Vagina (tissue), 2 donors: ENCODE data around the gene TACR1. TPM values are rescaled to one million over a fixed set of nuclear protein-coding genes. Genes with fewer than 3 reads are reported as not detected.

ENCODE experiments used
- DNase-seq, 2 donors: peaks; one replicate each; pipeline ENCODE4 v3.0.0-alpha.2; 2017; ENCODE audit errors: extremely low spot score in 2 of 2
- H3K27ac ChIP-seq: fragments of 200-600 bp; sonication (generic); one replicate; pipeline ENCODE4 v1.5.1; 2019
- H3K27me3 ChIP-seq: fragments of 200-600 bp; sonication (generic); one replicate; pipeline ENCODE4 v1.5.1; 2019
- H3K36me3 ChIP-seq, 2 donors: fragments of 200-600 bp; sonication (generic); one replicate each; pipeline ENCODE4 v1.5.1; 2017 to 2019
- H3K4me1 ChIP-seq: fragments of 200-600 bp; sonication (generic); one replicate; pipeline ENCODE4 v1.5.1; 2019
- H3K4me3 ChIP-seq, 2 donors: fragments of 200-600 bp; sonication (generic); 1 replicate in 1 of 2; 2 replicates in 1 of 2; pipeline ENCODE4 v1.5.1; 2016 to 2019
- H3K9me3 ChIP-seq: fragments of 200-600 bp; sonication (generic); one replicate; pipeline ENCODE4 v1.5.1; 2019
- POLR2A ChIP-seq, 2 donors: fragments of 450-650 bp; IDR thresholded peaks; one replicate each; pipeline ENCODE4 v1.6.1; 2017; ENCODE audit warnings: antibody characterized with exemption in 2 of 2, mild to moderate bottlenecking in 2 of 2, moderate library complexity in 2 of 2
- POLR2AphosphoS5 ChIP-seq, 2 donors: sonication (generic); formaldehyde crosslinking; IDR thresholded peaks; one replicate each; pipeline ENCODE4 v1.9.0; 2017; ENCODE audit warnings: antibody characterized with exemption in 2 of 2, mild to moderate bottlenecking in 2 of 2, low read depth in 1 of 2; ENCODE audit not compliant: insufficient read depth in 1 of 2
- intact Hi-C: fragments of 100-400 bp; cut with DNase I; formaldehyde crosslinking; loops from one replicate; pipeline ENCODE4 v1.15.1; 2023
- total RNA-seq: library from RNA; depleted of rRNA; stranded (reverse); fragments of >200 nt; gene quantifications from one replicate; pipeline ENCODE4 v1.2.3, GENCODE V29; 2016
- TF ChIP-seq, protein P1 (sequence below), 3 experiments: fragments of 450-650 bp in 2 of 3; fragments of 200-600 bp in 1 of 3; sonication (generic) in 1 of 3; IDR thresholded peaks; one replicate each; pipeline ENCODE4 v1.5.1; 2017 to 2019; ENCODE audit warnings: antibody characterized with exemption in 3 of 3, mild to moderate bottlenecking in 2 of 3, moderate library complexity in 2 of 3

The TACR1 gene
- total RNA-seq, 1 donor from 2014 or later = 8.3 TPM

DNA sequence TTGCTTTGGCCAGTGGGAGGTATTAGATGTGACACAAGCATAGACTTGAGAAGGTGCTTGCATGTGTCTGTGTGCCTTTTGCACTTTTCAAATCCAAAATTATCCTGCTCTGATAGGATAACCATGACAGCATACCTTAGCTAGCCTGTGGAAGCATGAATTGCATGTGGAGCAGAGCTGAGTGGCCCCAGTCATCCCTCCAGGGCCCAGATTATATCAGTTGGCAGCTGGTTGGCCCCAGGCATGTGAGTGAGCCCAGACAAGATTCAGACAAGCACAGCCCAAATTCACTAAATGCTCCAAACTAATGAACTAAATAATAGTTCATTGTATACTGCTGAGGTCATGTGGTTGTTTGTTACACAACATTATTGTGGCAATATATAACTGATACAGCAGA lies 18.8 kb downstream of the TACR1 start:
- no peaks in the 10 kb centered on the region for H3K36me3 ChIP-seq
- no peak overlapping the region for H3K4me3 ChIP-seq
- intact Hi-C loops = no loop called here
- H3K4me1 ChIP-seq = no peaks in the 10 kb centered on the region
- no peaks in the 10 kb centered on the region for H3K27me3 ChIP-seq
- no peaks in the 10 kb centered on the region for H3K9me3 ChIP-seq
- TF ChIP-seq POLR2A (IDR thresholded peaks at IDR 0.05) (no peak), POLR2AphosphoS5 (IDR thresholded peaks at IDR 0.05; ENCODE audit: insufficient read depth in 1 of 2, low read depth in 1 of 2) (no peak)
- TF ChIP-seq, protein P1, sequence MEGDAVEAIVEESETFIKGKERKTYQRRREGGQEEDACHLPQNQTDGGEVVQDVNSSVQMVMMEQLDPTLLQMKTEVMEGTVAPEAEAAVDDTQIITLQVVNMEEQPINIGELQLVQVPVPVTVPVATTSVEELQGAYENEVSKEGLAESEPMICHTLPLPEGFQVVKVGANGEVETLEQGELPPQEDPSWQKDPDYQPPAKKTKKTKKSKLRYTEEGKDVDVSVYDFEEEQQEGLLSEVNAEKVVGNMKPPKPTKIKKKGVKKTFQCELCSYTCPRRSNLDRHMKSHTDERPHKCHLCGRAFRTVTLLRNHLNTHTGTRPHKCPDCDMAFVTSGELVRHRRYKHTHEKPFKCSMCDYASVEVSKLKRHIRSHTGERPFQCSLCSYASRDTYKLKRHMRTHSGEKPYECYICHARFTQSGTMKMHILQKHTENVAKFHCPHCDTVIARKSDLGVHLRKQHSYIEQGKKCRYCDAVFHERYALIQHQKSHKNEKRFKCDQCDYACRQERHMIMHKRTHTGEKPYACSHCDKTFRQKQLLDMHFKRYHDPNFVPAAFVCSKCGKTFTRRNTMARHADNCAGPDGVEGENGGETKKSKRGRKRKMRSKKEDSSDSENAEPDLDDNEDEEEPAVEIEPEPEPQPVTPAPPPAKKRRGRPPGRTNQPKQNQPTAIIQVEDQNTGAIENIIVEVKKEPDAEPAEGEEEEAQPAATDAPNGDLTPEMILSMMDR (IDR thresholded peaks at IDR 0.05) = no peak
- no peak for DNase-seq
- no peak overlapping the region for H3K27ac ChIP-seq

DNA sequence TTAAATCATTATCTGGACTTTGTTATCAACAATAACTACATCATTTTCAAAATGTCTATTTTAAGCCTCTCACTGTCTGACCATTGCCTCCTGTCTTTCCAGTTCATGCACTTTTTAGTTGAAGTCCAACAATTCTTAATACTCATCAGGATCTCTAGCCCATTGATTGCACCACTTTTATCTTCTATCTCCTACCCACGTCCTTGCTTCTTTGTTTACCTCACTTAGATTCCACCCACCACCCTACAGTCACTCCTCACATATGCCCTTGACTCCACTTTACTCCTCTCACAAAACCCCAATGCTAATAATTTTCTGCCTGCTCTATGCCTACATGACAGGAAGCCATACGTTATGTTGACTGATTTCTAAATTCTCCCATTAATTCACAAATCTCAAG lies 21.9 kb downstream of the TACR1 start:
- no peak overlapping the region for H3K27ac ChIP-seq
- H3K4me1 ChIP-seq = no peaks in the 10 kb centered on the region
- H3K36me3 ChIP-seq = no peaks in the 10 kb centered on the region
- no peaks in the 10 kb centered on the region for H3K27me3 ChIP-seq
- no peak for DNase-seq
- H3K4me3 ChIP-seq = no peak overlapping the region
- intact Hi-C loops = no loop called here
- H3K9me3 ChIP-seq = no peaks in the 10 kb centered on the region
- TF ChIP-seq, protein P1 (IDR thresholded peaks at IDR 0.05) = no peak

DNA sequence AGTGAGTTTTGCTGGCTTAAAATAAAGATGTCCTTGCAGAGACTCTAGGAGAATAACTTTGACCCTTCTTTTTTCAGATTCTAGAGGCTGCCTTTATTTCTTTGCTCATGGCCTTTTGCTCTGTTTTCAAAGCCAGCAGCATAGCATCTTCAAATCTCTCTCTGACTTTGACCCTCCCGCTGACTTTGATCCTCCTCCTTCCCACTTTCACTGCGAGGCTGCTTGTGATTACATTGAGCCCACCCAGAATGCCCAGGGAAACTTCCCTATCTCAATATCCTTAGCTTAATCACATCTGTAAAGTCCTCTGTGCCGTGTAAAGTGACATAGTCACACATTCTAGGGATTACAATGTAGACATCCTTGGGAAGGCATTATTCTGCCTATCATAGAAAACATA lies 23.9 kb downstream of the TACR1 start:
- TF ChIP-seq POLR2A (IDR thresholded peaks at IDR 0.05) = no peak
- no peak for TF ChIP-seq POLR2AphosphoS5 (IDR thresholded peaks at IDR 0.05; ENCODE audit: insufficient read depth in 1 of 2, low read depth in 1 of 2)
- TF ChIP-seq, protein P1 (IDR thresholded peaks at IDR 0.05) = no peak
- no peaks in the 10 kb centered on the region for H3K36me3 ChIP-seq
- no peak overlapping the region for H3K27ac ChIP-seq
- H3K4me1 ChIP-seq = no peaks in the 10 kb centered on the region
- H3K9me3 ChIP-seq = no peaks in the 10 kb centered on the region
- no peaks in the 10 kb centered on the region for H3K27me3 ChIP-seq
- no peak overlapping the region for H3K4me3 ChIP-seq
- DNase-seq = no peak
- intact Hi-C loops = no loop called here

DNA sequence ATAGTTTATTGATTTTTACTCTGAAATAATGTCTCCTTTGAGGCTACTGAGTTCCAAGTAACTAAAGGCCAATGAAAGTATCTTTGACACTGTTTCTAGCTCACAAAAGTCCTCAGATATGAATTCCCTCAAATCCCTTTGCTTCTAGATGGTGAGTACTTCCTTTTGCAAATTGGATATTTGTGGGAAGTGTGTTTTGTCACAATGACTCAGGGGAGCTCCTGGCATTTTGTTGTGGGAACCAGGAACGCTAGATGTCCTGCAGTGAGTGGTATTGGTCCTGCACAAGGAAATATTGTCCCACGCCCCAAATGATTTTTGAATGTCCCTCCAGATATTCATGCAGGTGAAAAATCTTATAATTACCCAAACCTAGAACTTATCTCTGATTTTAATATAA lies 24.3 kb downstream of the TACR1 start:
- TF ChIP-seq, protein P1 (IDR thresholded peaks at IDR 0.05) = no peak
- no peak for TF ChIP-seq POLR2AphosphoS5 (IDR thresholded peaks at IDR 0.05; ENCODE audit: insufficient read depth in 1 of 2, low read depth in 1 of 2)
- no peak for TF ChIP-seq POLR2A (IDR thresholded peaks at IDR 0.05)
- Histone ChIP-seq H3K4me3 (no peak overlapping the region), H3K4me1 (no peaks in the 10 kb centered on the region), H3K9me3 (no peaks in the 10 kb centered on the region), H3K27me3 (no peaks in the 10 kb centered on the region), H3K27ac (no peak overlapping the region), H3K36me3 (no peaks in the 10 kb centered on the region)
- intact Hi-C loops = no loop called here
- no peak for DNase-seq

DNA sequence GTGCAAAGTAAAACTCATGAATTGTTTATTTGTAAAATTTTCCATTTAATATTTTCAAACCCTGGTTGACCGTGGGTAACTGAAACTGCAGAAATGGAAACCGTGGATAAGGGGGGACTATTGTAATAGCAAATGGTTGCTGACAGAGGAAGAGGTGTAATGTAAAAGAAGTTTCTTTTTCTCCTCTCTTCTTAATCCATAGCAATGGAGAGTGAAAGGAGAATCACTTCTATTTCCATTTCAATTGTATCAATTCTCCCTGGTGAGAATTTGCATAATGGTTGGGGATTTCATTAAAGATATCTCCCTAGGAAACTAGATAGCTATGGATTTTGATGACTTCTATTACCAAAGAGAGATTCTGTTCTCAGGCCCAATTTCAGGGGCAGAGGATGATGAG lies 24.8 kb downstream of the TACR1 start:
- Histone ChIP-seq H3K9me3 (no peaks in the 10 kb centered on the region), H3K4me3 (no peak overlapping the region), H3K27me3 (no peaks in the 10 kb centered on the region), H3K4me1 (no peaks in the 10 kb centered on the region), H3K27ac (no peak overlapping the region), H3K36me3 (no peaks in the 10 kb centered on the region)
- intact Hi-C loops = no loop called here
- DNase-seq = no peak
- TF ChIP-seq, protein P1 (IDR thresholded peaks at IDR 0.05) = no peak
- no peak for TF ChIP-seq POLR2AphosphoS5 (IDR thresholded peaks at IDR 0.05; ENCODE audit: insufficient read depth in 1 of 2, low read depth in 1 of 2)
- TF ChIP-seq POLR2A (IDR thresholded peaks at IDR 0.05) = no peak
